Osteoblast (primary cell): ENCODE data around the gene CAMTA1. TPM values are rescaled to one million over a fixed set of nuclear protein-coding genes. Genes with fewer than 3 reads are reported as not detected.

Experiments used
- DNase-seq: peaks from one replicate; pipeline ENCODE4 v3.0.0; 2011; ENCODE audit warnings: low spot score, mixed read lengths; ENCODE audit not compliant: insufficient read length; ENCODE audit errors: missing footprints
- H2AFZ ChIP-seq: 2 replicates; pipeline ENCODE4 v1.6.0; 2011; ENCODE audit warnings: mild to moderate bottlenecking, low read length
- H3K27ac ChIP-seq: 2 replicates; pipeline ENCODE4 v1.5.1; 2011; ENCODE audit warnings: mild to moderate bottlenecking, low read depth, low read length, moderate library complexity
- H3K27me3 ChIP-seq: 2 replicates; pipeline ENCODE4 v1.6.0; 2012; ENCODE audit warnings: mild to moderate bottlenecking, control low read depth, inconsistent platforms, low read length, moderate library complexity; ENCODE audit not compliant: insufficient read depth
- H3K36me3 ChIP-seq: 2 replicates; pipeline ENCODE4 v1.5.1; 2011; ENCODE audit warnings: mild to moderate bottlenecking, low read length, control low read depth, moderate library complexity; ENCODE audit not compliant: insufficient read depth
- H3K4me1 ChIP-seq: 2 replicates; pipeline ENCODE4 v1.5.1; 2011; ENCODE audit warnings: mild to moderate bottlenecking, low read length, control low read depth, moderate library complexity; ENCODE audit not compliant: insufficient read depth
- H3K4me2 ChIP-seq: 2 replicates; pipeline ENCODE4 v1.6.0; 2011; ENCODE audit warnings: mild to moderate bottlenecking, low read length; ENCODE audit not compliant: insufficient read depth
- H3K4me3 ChIP-seq: fragments of 200-600 bp; sonication (generic); 3 replicates; pipeline ENCODE4 v1.5.1; 2012; ENCODE audit warnings: mild to moderate bottlenecking, low read length, inconsistent platforms; ENCODE audit not compliant: insufficient read depth
- H3K79me2 ChIP-seq: 2 replicates; pipeline ENCODE4 v1.6.0; 2012; ENCODE audit warnings: mild to moderate bottlenecking, low read length, control low read depth, inconsistent platforms; ENCODE audit not compliant: insufficient read depth
- H3K9me3 ChIP-seq: 2 replicates; pipeline ENCODE4 v1.5.1; 2011; ENCODE audit warnings: low read depth, low read length, control low read depth
- H4K20me1 ChIP-seq: 2 replicates; pipeline ENCODE4 v1.6.0; 2012; ENCODE audit warnings: mild to moderate bottlenecking, low read length, control low read depth; ENCODE audit not compliant: insufficient read depth
- CTCF ChIP-seq: IDR thresholded peaks from 2 replicates; pipeline ENCODE4 v1.5.1; 2011; ENCODE audit warnings: mild to moderate bottlenecking, low read depth, low read length, moderate library complexity; ENCODE audit errors: extremely low read depth
- total RNA-seq: library from RNA; depleted of rRNA; stranded (reverse); fragments of >200 nt; gene quantifications from 2 replicates; pipeline ENCODE4 v1.2.3, GENCODE V29; 2012

CAMTA1 gene
- total RNA-seq, 1 donor: 47.4 TPM

GRCh38 chr1:7274256-7274655 is 489.0 kb downstream of the CAMTA1 start:
- Histone ChIP-seq H3K9me3 (no peaks in the 10 kb centered on the region), H2AFZ (no peak overlapping the region), H3K4me2 (no peak overlapping the region), H3K36me3 (no peaks in the 10 kb centered on the region), H3K4me1 (no peaks in the 10 kb centered on the region), H3K4me3 (no peak overlapping the region), H3K79me2 (no peaks in the 10 kb centered on the region), H3K27ac (no peak overlapping the region), H4K20me1 (no peaks in the 10 kb centered on the region), H3K27me3 (no peaks in the 10 kb centered on the region)
- no peak for DNase-seq
- no peak for TF ChIP-seq CTCF

- no peaks in the 10 kb centered on the region for H3K27me3 ChIP-seq
- no peaks in the 10 kb centered on the region for H4K20me1 ChIP-seq
- H3K79me2 ChIP-seq: no peaks in the 10 kb centered on the region
- H3K27ac ChIP-seq: no peak overlapping the region
- H3K9me3 ChIP-seq: no peaks in the 10 kb centered on the region
- H3K4me1 ChIP-seq: peaks cover 15% of the 10 kb centered on the region
- TF ChIP-seq CTCF: no peak
- no peak overlapping the region for H3K4me3 ChIP-seq
- no peak overlapping the region for H2AFZ ChIP-seq
- no peaks in the 10 kb centered on the region for H3K36me3 ChIP-seq
- no peak overlapping the region for H3K4me2 ChIP-seq
- DNase-seq: no peak
Measured at GRCh38 chr1:7278045-7278444, 492.8 kb downstream of the CAMTA1 start.

- Histone ChIP-seq H3K4me3 (no peak overlapping the region), H3K4me2 (no peak overlapping the region), H3K4me1 (peaks cover 15% of the 10 kb centered on the region), H3K79me2 (no peaks in the 10 kb centered on the region), H3K9me3 (no peaks in the 10 kb centered on the region), H3K27ac (no peak overlapping the region), H3K36me3 (no peaks in the 10 kb centered on the region), H3K27me3 (no peaks in the 10 kb centered on the region), H4K20me1 (no peaks in the 10 kb centered on the region), H2AFZ (peak overlapping the region; percentile 61)
- no peak for TF ChIP-seq CTCF
- no peak for DNase-seq
Measured at GRCh38 chr1:7278827-7279765, 493.8 kb downstream of the CAMTA1 start.

GRCh38 chr1:7279769-7280168 is 494.5 kb downstream of the CAMTA1 start:
- no peak overlapping the region for H3K4me3 ChIP-seq
- no peak for TF ChIP-seq CTCF
- H4K20me1 ChIP-seq: no peaks in the 10 kb centered on the region
- no peaks in the 10 kb centered on the region for H3K36me3 ChIP-seq
- no peaks in the 10 kb centered on the region for H3K27me3 ChIP-seq
- peak overlapping the region; percentile 61 for H2AFZ ChIP-seq
- no peak overlapping the region for H3K4me2 ChIP-seq
- H3K4me1 ChIP-seq: peaks cover 16% of the 10 kb centered on the region
- H3K27ac ChIP-seq: no peak overlapping the region
- H3K79me2 ChIP-seq: no peaks in the 10 kb centered on the region
- H3K9me3 ChIP-seq: no peaks in the 10 kb centered on the region
- no peak for DNase-seq
